Measurements from ENCODE around the gene GALNTL6.
"Not testable (repeated sequence)": the region's sequence is repeated elsewhere in the genome, so short reads cannot be mapped to it uniquely, and the experiment has no call there.

Gene GALNTL6

DNA sequence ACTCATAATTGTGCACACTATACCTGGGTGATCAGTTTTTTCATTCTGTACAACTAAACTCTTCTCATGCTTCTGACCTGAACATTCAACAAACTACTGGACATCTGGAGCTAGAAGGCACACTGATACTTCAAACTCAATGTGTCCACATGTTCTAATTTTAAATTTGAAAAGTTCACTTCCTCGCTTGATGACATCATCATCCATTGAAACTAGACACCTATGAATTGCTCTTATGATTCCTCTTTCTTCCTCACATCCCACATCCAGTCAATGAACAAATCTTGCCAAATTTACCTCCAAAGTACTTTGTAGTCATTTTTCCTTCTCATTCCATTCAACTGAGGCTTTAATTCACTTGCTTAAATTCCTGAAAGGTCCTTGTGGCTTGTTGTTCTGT, 549.4 kb downstream of the GALNTL6 start:
- DNase-seq (ENCODE audit: extremely low read depth in 1 of 2, low read depth in 1 of 2), result no peak

GRCh38 chr4:172369471-172369959, 556.3 kb downstream of the GALNTL6 start:
- no peak for DNase-seq (ENCODE audit: extremely low read depth in 1 of 2, low read depth in 1 of 2)

- no peak for DNase-seq (ENCODE audit: extremely low read depth in 1 of 2, low read depth in 1 of 2)
Measured at GRCh38 chr4:172377486-172378140, 564.4 kb downstream of the GALNTL6 start.

DNA sequence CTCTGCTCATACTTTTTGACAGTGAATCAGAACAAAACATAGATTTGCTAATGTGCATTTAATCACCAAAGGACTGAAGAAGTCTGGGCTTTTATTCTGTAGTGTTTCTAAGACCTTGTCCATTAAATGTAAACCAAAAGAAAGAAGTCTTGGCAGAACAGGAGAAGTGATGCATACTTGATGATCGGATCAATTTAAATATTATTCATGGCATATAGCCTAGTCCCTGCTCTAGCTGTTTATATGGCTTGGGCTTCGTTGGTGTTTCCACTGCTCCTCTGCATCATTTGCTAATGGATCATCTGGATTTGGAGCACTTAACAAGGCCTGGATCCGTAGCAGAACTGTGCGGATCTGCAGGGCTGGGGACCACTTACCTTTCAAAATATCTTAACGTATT, 566.6 kb downstream of the GALNTL6 start:
- no peak for DNase-seq (ENCODE audit: extremely low read depth in 1 of 2, low read depth in 1 of 2)

GRCh38 chr4:172390331-172390730, 577.1 kb downstream of the GALNTL6 start:
- no peak for DNase-seq (ENCODE audit: extremely low read depth in 1 of 2, low read depth in 1 of 2)

DNA sequence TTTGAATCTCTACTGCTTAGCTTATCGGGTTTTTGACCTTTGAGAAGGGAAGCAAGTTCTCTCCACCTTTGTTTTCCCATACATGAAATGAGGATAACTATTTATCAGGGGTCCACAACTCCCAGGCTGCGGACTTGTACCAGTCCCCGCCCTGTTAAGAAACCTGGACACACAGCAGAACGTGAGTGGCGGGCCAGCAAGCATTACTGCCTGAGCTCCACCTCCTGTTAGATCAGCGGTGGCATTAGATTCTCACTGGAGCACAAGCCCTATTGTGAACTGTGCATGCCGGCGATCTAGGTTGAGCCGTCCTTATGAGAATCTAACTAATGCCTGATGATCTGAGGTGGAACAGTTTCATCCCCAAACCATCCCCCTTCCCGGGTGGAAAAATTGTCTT, 579.5 kb downstream of the GALNTL6 start:
- no peak for DNase-seq (ENCODE audit: extremely low read depth in 1 of 2, low read depth in 1 of 2)

- no peak for DNase-seq (ENCODE audit: extremely low read depth in 1 of 2, low read depth in 1 of 2)
Measured at GRCh38 chr4:172393220-172393619, 580.0 kb downstream of the GALNTL6 start.

- DNase-seq (ENCODE audit: extremely low read depth in 1 of 2, low read depth in 1 of 2), result no peak
Measured at GRCh38 chr4:172404676-172405075, 591.5 kb downstream of the GALNTL6 start.

DNA sequence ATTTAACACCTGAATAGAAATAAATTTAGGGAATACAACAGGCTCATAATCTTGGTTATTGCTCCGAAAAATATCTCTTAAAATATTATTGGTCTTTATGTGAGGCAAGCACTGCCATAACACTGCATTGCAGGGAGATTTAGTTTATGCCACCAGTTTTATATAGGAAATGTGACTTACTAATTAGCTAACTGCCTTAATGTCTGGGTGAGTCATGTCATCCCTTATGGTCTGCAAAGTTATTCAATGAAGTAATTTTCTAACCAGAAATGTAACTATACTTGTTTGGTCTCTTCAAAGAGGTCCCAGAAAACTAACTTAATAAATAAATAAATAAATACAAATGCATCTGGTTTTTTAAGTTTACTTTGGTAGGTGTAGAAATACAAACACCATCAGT, 597.2 kb downstream of the GALNTL6 start:
- no peak for DNase-seq (ENCODE audit: extremely low read depth in 1 of 2, low read depth in 1 of 2)

DNA sequence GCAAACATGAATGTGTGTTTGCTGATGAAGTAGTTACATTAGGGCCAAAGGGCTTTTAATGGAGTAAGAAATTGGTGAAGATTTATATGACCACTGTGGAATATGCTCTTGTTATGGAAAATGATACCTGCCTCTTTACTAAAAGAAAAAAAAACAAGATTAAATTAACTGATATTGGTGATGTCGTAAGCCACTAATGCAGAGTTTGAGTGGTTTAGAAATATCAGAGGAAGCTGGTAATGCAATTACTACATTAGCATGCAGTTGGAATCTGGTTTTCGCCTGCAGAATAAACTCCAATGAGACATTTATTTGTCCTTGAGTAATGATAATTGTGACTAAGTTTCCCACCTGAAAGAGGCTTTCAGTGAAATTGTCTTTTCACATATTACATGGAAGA, 597.9 kb downstream of the GALNTL6 start:
- DNase-seq (ENCODE audit: extremely low read depth in 1 of 2, low read depth in 1 of 2), result no peak

GRCh38 chr4:172412851-172413580, 599.8 kb downstream of the GALNTL6 start:
- DNase-seq (ENCODE audit: extremely low read depth in 1 of 2, low read depth in 1 of 2), result no peak

DNA sequence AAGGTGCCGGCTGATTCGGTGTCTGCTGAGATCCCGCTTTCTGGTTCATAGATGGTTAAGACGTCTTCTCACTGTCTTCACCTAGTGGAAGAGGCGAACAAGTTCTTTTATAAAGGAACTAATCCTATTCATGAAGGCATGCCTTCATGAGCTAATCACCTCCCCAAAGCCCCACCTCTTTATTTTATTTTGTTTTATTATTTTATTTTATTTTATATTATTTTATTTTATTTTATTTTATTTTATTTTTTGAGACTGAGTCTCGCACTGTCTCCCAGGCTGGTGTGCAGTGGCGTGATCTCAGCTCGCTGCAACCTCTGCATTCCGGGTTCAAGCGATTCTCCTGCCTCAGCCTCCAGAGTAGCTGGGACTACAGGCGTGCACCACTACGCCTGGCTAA, 615.8 kb downstream of the GALNTL6 start:
- not testable (repeated sequence) for DNase-seq (ENCODE audit: extremely low read depth in 1 of 2, low read depth in 1 of 2)

DNA sequence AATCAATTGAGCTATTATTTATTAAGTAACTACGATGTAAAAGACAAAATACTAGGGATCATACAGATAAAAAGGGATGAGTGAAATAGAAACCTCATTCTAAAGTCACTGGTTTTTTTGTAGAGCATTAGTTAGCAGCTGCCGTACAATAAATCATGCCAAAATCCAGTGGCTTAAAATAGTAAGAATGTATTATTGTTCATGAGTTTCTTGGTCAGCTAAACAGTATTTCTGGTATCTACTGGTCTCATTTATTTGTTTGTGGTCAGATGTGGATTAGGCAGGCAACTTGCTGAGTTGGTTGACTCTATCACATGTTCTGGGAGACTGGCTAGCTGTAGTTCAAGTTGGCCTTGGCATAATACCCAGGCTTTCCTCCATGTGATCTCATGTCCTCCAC, 667.3 kb downstream of the GALNTL6 start:
- no peak for DNase-seq (ENCODE audit: extremely low read depth in 1 of 2, low read depth in 1 of 2)

DNA sequence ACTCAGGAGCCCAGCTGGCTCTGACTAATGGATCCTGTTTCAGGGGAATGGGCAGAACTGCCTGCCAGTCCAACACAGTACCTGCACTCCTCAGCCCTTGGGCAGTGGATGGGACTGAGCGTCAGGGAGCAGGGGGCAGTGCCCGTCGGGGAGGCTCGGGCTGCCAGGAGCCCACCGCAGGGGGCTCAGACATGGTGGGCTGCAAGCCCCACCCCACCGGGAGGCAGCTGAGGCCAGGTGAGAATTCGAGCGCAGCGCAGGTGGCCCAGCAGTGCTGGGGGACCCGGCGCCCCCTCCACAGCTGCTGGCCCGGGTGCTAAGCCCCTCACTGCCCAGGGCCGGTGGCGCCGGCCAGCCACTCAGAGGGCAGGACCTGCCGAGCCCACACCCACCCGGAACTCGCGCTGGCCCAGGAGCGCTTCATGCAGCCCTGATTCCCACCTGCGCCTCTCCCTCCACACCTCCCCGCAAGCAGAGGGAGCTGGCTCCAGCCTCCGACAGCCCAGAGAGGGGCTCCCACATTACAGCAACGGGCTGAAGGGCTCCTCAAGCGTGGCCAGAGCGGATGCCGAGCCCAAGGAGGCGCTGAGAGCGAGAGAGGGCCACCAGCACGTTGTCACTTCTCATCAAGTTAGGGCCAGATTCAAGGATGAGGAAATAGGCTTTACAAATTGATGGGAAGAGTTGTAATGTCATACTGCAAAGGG, 668.8 kb downstream of the GALNTL6 start:
- no peak for DNase-seq (ENCODE audit: extremely low read depth in 1 of 2, low read depth in 1 of 2)

- DNase-seq (ENCODE audit: extremely low read depth in 1 of 2, low read depth in 1 of 2), result no peak
Measured at GRCh38 chr4:172485007-172485406, 671.8 kb downstream of the GALNTL6 start.

GRCh38 chr4:172486531-172486930, 673.3 kb downstream of the GALNTL6 start:
- DNase-seq (ENCODE audit: extremely low read depth in 1 of 2, low read depth in 1 of 2), result no peak

DNA sequence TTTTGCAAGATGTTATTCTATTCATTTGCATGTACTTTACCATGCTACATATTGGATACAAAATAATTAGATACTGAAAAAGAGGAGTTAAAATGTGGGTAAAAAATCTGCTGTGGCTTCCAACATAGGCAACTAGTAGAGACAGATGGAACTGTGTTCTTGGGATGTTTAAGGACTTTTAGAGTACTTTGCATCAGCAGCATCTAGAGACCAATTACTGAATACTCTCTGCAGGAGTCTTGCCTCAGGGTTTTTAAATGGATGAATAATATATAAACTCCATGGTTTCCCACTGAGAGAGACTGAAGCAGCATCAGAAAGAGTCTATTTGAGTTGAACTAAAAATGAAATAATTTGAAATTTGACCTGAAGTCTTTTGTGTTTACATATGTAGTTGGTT, 676.7 kb downstream of the GALNTL6 start:
- DNase-seq (ENCODE audit: extremely low read depth in 1 of 2, low read depth in 1 of 2), result no peak

GRCh38 chr4:172495769-172496168, 682.6 kb downstream of the GALNTL6 start:
- DNase-seq (ENCODE audit: extremely low read depth in 1 of 2, low read depth in 1 of 2), result no peak

- DNase-seq (ENCODE audit: extremely low read depth in 1 of 2, low read depth in 1 of 2), result no peak
Measured at GRCh38 chr4:172497321-172497720, 684.1 kb downstream of the GALNTL6 start.

DNA sequence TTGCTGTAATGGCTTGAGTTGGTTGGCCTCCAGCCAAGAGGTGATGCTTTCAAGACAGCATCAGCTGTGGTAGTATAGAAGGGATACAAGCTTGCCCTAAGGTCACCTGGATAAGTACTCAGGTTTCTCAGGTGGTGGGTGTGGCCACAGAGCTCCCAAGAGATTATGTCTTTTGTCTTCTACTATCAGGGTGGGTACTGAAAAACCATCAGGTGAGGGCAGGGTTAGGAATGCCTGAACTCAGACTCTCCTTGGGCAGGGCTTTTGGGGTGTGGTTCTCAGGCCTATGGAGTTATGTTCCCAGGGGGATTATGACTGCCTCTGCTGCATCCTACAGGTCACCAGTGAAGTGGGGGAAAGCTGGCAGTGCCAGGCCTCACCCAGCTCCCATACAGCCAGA, 700.8 kb downstream of the GALNTL6 start:
- no peak for DNase-seq (ENCODE audit: extremely low read depth in 1 of 2, low read depth in 1 of 2)

- DNase-seq (ENCODE audit: extremely low read depth in 1 of 2, low read depth in 1 of 2), result no peak
Measured at GRCh38 chr4:172514801-172515200, 701.6 kb downstream of the GALNTL6 start.

Data from stimulated activated CD8-positive, alpha-beta memory T cell treated with anti-CD3 and anti-CD28 coated beads, Interleukin-7, amount 100 ng/mL, for 48 hours (primary cell).